SK-MEL-5 (cell line): ENCODE measurements around the gene PTPRG. TPM values are rescaled to one million over a fixed set of nuclear protein-coding genes. Genes with fewer than 3 reads are reported as not detected.

Source experiments
- DNase-seq: peaks from one replicate; pipeline ENCODE4 v3.0.0-alpha.2; 2016; ENCODE audit warnings: low read depth, low spot score
- in situ Hi-C: cut with HindIII; loops from 2 replicates; pipeline ENCODE4 v1.10.0; 2016; ENCODE audit warnings: low sequenced_read_pairs, high pct_unique_total_duplicates, low pct_unique_long_range_greater_than_20kb
- total RNA-seq: library from RNA; depleted of rRNA; stranded (reverse); fragments of >200 nt; shearing (Covaris generic); gene quantifications from 2 replicates; pipeline ENCODE4 v1.2.3, GENCODE V29; 2014

Gene PTPRG
- total RNA-seq, 1 experiment from 2014 or later = 35.3 TPM

GRCh38 chr3:61967937-61968336 is 406.6 kb downstream of the PTPRG start:
- in situ Hi-C loops = no loop called here

GRCh38 chr3:61974662-61975061 is 413.3 kb downstream of the PTPRG start:
- DNase-seq = no peak
- in situ Hi-C loops = no loop called here

More at GRCh38 chr3:61967937-61968336, 406.6 kb downstream of the PTPRG start:
- DNase-seq = no peak

- in situ Hi-C loops = no loop called here
Observed at GRCh38 chr3:61975199-61975598, 413.8 kb downstream of the PTPRG start.

DNA sequence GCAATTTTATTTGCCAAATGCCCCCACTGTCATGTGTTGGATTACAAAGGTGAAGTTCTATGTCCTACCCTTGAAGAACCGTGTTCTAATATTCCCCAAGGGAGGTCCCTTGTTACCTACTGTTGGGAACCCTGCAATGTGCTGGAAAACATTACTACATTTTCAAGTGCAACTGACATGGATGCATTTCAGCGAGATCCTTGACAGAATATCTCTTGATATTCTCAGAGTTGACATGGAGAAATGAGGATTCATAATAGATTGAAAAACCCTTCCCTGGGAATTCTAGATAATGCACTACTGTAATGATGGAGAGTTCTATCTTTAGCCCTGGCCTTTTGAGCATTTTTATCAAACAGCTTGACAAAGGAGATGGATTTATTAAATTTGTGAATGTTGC is 414.6 kb downstream of the PTPRG start:
- DNase-seq = no peak
- in situ Hi-C loops = no loop called here

More at GRCh38 chr3:61975199-61975598, 413.8 kb downstream of the PTPRG start:
- DNase-seq = no peak

- no peak for DNase-seq
- in situ Hi-C loops = no loop called here
Observed at GRCh38 chr3:61978460-61979419, 417.4 kb downstream of the PTPRG start.

GRCh38 chr3:61979638-61980037 is 418.3 kb downstream of the PTPRG start:
- DNase-seq = no peak
- in situ Hi-C loops = no loop called here

DNA sequence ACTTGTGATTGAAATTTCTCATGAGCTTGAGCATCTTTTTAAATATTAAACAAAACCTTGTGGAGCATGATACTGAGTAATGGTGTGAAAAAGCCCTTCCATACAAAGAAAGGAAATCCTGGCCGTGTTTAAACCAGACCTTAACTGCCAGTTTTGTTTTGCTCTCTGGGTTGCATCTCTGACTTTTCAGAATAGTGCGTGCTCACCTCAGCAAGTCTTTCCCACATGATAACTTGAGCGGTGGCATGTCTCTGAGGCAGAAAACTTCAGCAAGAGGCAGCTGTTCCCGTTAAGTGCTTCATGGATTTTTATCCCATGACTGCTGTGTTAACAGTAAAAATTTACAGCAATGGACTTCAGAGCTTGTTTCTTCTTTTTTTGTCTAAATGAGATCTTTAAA is 418.7 kb downstream of the PTPRG start:
- DNase-seq = no peak
- in situ Hi-C loops = no loop called here

GRCh38 chr3:61981060-61981459 is 419.7 kb downstream of the PTPRG start:
- in situ Hi-C loops = no loop called here
- DNase-seq = no peak

GRCh38 chr3:61983479-61983878 is 422.1 kb downstream of the PTPRG start:
- in situ Hi-C loops = no loop called here
- no peak for DNase-seq

DNA sequence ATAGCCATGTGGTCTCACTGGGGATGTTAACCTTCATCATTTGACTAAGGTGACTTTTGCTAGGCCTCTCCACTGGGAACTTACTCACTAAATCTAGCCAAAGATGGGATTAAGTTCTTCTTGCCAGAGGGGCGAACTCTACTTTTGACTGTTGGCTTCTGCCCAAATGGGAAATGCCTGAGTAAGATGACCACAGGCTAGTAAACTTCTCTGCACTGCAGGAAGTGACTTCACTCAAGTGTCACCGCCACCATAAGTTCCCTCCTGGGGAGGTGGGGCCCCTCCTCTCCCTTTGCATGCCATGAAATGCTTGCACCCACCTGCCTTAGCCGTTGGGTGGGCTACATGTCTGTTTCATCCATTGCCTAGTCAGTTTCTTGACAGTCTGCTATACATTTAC is 423.6 kb downstream of the PTPRG start:
- in situ Hi-C loops = no loop called here
- no peak for DNase-seq

DNA sequence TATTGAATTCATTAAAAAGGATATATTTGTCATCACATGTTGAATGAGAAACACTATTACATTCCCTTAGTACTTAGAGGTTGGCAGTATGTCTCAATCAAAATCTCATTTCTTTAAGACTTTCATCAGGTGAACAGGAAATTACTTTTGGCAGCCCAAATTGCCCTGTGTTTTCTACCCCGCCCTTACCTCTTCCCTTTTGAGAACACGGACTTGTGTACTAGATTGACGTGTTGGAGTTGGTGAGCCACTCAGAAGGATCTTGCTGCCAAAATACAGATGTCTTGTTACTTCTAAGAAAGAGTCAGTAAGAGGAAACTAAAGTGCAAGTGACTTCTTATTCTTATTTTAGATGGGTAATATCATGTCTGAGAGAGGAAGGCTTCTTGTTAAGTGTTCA is 425.1 kb downstream of the PTPRG start:
- in situ Hi-C loops = no loop called here
- no peak for DNase-seq

- in situ Hi-C loops = no loop called here
- DNase-seq = no peak
Observed at GRCh38 chr3:61989681-61990080, 428.3 kb downstream of the PTPRG start.

DNA sequence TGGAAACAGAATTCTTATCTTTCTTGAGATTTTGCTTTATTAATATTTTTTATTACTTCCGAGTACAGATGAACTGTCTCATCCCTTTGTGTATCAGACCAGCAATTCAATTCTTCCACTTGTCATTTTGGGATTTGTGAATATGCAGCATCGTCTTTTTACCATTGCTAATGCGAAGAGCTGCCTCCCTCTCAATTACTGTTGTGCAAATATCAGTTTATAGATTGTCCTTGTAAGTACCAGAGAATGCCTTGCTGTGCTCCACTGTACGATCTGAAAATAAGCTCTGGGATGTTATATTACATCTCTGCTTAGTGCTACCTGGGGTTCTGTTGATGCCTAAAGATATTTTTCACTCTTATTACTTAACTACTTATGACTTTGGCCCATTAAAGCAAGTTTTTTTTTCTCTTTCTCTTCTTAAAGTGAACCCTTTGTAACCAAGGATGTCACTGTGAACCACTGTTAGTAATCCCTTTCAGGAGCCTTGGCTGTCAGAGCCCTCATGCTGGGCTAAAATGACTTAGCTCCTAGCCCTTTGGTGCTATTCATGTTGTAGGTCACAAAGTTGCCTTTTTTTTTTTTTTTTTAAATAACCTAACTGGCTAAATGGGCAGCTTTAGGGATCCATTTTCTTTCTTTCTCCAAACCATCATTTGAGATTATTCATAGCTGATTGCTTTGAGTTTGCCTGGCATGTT is 429.1 kb downstream of the PTPRG start:
- in situ Hi-C loops = no loop called here
- no peak for DNase-seq

DNA sequence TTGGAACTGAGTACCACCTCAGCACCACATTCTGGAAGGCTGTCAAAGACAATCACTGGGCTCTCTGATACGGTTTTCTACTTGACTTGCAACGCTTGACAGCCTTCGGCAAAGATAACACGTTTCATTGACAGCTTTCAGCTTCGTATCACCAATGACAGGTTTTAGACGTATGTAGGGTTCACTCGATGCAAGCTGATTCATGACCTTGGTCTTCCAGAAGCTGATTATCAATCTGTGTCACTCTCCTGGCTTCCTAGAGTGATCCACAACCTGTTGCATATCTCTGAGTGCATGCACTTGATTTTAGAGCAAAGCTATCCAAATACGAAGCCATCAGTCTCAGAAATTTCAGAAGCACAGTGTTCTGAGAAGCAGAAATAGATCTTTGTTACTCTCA is 430.3 kb downstream of the PTPRG start:
- in situ Hi-C loops = no loop called here
- no peak for DNase-seq

DNA sequence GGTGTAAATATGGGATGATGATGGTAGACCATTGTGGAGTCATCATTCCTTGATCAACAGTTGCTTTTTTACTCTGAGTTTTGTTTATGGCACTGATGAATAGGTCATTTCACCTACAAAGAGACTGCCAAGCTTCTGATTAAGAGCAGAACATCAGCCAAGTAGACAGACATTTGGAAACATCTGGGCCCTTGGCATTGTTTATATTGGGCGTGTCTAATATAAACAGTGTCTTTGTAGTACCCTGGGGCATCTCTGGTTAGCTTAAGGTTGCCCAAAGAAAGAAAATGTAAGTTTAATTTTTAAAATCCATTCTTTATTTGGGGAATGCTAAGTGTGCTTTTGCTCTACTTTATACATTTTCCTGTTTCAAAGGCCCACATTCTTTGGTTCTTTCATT is 435.0 kb downstream of the PTPRG start:
- DNase-seq = no peak
- in situ Hi-C loops = no loop called here

GRCh38 chr3:61997101-61997500 is 435.7 kb downstream of the PTPRG start:
- no peak for DNase-seq
- in situ Hi-C loops = no loop called here

GRCh38 chr3:62003835-62004234 is 442.5 kb downstream of the PTPRG start:
- DNase-seq = no peak
- in situ Hi-C loops = no loop called here

- peak; percentile 43 for DNase-seq
- in situ Hi-C loops = no loop called here
Observed at GRCh38 chr3:62007036-62007435, 445.7 kb downstream of the PTPRG start.

- DNase-seq = no peak
- in situ Hi-C loops = no loop called here
Observed at GRCh38 chr3:62010989-62011388, 449.6 kb downstream of the PTPRG start.
